GM04503 (cell line): ENCODE data around the gene FNDC3B.

Experiments
- DNase-seq: peaks from one replicate; pipeline ENCODE4 v3.0.0-alpha.2; 2012; ENCODE audit warnings: low read depth

Gene FNDC3B

DNA sequence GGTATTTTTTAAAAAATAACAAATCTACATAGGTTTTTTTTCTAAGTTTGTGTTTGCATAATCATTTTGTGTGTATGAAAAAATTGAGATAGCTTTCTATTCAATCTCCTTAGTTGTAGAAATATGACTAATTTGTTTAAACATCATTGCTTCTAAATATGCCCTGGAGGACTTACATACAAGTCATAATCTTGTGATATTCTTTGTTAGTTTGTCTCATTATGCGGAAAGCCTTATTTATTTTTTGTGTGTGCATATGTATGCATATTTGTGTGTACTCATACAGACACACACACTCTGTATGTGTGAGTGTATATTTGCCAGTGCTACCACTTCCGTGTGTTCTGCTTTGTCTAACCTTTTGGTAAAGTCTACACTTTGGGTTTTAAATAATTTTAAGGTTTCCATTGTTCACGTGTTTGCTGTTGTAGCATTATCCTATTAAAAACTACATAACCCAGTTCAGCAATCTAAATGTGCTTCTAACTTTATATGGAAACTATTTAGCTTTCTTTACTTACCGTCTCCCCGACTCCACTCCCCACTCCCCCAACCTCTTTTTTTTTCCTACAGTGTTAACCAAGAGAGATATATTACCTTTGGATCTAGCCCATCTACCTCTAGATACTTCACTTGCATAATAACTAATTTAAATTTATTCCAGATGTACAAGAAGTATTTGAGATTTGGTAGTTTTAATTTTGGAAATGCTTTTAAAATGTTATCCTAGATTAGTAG lies 111.7 kb downstream of the FNDC3B start:
- DNase-seq, result no peak

DNA sequence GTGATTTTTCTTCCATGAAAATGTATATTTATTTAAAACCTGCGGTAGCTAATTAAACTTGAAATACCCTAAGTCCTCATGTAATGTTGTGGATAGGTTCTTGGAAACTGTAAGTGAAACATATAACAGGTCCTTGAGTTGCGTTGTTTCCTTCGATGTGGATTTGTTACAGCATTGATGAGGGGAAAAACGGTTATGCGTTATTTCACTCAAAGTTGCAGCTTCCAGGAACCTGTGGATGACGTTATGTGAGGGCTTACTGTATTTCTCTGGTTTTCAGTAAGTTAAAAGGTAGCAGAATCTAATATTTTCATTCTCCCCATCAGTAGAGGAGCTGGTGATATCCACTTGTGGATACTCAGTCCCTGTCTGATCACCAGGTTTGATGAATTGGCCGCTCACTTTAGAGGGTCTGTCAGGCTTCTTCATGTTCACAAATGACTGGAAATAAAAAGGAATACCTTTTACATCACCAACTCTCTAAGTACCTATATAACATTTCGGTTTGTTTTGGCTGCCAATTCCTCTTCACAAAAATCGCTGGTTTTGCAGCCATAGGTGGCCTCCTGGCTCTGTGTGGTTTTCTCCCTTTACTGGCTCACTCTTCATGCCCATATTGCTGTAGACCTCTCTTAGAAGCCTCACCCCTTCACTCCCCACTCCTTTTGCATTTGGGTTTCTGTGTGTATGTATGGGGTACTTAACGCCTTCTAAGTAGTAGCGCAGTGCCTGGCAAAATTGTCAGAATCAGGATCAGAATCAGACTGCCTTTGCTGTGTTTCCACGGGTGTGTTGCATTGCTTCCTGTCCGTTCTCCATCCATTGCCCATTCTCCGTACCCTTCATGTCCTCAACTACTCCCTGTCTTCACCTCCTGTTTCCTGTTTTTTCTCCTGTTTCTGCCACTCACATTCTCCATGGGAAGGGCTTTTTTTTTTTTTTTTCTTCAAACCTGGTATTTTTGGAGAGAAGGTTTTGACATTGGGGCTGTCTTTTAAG lies 112.6 kb downstream of the FNDC3B start:
- DNase-seq, result no peak

DNA sequence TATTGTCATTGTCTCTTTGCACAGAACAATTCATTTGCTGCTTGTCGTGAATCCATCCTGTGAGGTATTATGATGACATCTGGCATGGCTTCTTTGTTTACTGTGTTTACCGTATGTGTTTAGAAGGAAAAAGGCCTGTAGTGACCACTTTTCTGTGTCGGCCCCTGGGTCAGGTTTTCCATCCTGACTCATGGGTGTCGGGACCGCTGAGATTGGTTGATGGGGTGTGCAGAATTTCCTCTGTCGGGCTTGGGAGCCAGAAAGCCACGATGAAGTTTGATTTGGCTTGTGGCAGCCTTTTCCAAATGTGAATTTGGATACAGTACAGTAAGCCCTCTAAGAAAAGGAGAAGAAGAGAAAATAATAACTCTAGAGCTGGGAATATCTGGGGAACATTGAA lies 113.5 kb downstream of the FNDC3B start:
- no peak for DNase-seq

DNA sequence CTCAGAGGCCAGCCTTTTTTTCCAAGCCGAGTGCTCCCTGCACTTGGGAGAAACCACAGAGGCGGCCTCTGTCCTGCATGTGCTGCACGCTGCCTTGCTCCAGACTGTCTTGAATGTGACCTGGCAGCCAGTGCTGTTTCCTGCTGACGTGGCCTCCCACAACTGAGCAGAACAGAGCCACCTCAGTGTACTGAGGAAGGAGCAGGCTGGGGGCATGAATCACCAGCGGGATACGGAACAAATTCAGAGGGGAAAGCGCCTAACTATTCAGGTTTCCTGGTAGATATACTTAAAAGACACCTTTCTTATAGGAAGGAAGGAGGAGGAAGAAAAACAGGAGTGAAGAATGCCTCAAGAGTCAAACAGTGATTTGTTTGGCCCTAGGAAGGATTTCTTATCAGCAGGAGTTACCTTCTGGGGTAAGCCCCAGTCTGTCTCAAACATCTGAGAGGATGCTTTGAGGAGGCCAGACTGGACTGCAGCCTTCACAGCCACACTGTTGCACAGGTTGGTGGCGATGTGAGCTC lies 114.0 kb downstream of the FNDC3B start:
- peak; percentile 89 for DNase-seq

- no peak for DNase-seq
Measured at GRCh38 chr3:172154768-172155664, 115.6 kb downstream of the FNDC3B start.

- no peak for DNase-seq
Measured at GRCh38 chr3:172155897-172156585, 116.7 kb downstream of the FNDC3B start.

DNA sequence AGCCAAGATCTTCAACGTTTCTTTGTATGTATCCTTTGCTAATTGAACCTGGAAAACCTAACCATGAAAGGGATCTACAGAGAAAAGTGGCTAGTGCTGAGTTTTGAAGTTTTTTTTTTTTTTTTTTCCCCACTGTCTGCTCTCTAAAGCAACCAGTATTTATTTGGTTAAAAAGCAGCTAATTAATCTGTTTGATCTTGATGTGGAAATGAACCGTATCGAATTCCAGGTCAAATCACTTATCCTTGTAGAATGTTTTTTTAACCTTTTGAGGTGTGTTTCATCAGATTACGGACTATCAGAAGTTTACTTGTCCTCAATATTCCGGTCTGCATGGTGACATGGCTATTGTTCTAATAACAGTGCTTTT lies 117.2 kb downstream of the FNDC3B start:
- no peak for DNase-seq

- no peak for DNase-seq
Measured at GRCh38 chr3:172157564-172158258, 118.3 kb downstream of the FNDC3B start.

GRCh38 chr3:172158741-172159140 lies 119.4 kb downstream of the FNDC3B start:
- DNase-seq, result no peak

- DNase-seq, result no peak
Measured at GRCh38 chr3:172159376-172159775, 120.0 kb downstream of the FNDC3B start.

DNA sequence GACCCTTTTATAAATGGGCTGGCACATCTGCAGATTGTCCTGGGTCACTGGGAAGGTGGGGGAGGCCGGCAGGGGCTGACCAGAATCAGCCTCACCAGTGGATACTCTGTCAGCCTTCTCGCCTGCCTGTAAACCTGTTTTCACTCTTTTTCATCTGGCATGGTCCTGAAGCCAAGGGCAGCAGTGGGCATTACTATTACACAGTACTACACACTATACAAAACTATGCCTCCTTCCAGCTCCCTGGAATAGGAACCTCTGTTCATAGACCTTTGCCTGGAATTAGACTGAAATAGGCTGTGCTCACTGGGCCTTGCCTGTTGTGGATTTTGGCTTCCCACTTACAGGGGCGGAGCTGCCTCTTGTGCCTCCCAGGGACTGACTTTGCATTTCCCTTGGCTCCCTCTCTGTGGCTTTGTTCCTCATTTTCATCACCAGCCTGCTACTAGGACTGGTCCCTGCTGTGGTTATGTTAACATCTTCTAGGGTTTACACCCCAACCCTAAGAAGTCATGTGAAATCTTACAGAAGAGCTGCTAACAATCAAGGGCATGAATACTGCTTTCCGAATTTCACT lies 120.7 kb downstream of the FNDC3B start:
- DNase-seq, result no peak

DNA sequence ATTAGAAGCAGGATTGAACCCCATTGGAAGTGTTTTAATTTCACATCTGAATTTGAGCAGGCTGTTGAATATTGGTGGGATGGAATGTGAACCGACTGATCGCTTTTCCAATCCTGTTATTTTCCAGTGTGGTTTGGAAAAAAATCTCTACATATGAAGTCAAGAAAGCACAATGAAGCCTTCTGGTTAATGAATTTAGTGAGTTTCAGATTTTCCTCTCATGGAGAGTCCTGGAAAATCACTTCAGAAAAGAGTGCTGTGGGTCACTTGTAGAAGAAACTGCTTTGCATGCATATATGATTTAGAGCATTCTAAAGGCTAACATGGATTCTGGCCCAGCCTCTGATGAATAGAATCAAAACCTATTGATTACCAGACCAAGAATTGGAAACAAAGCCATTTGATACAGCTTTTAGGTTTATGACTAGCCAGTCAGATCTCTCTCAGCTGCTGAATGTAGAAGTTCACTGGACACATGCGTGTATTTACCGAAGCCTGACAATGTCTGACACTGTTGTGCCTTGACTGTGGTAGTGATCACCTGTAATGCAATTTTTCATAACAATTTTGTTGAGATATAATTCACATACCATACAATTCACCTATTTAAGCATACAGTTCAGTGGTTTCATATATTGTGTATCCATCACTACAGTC lies 121.9 kb downstream of the FNDC3B start:
- DNase-seq, result no peak

- no peak for DNase-seq
Measured at GRCh38 chr3:172161959-172162358, 122.6 kb downstream of the FNDC3B start.

- no peak for DNase-seq
Measured at GRCh38 chr3:172163320-172163719, 123.9 kb downstream of the FNDC3B start.

- no peak for DNase-seq
Measured at GRCh38 chr3:172164620-172165362, 125.4 kb downstream of the FNDC3B start.

DNA sequence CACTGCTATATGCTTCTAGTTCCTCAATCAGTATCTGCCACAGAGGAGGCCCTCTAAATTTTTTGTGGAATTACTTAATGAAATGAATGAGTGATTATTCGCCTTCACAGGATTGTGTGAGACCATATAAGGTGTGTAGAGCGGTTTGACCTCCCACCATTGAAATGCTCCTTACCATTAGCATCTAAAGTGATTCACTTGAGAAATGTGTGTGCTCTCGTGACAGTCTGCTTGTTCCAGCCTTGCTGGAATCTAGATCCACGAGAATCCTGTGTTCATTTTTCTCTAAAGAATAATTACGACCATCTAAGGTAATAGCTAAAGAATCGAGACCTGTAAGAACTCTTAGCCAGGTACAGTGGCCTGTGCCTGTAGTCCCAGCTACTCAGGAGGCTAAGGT lies 126.9 kb downstream of the FNDC3B start:
- DNase-seq, result no peak

GRCh38 chr3:172166890-172167289 lies 127.5 kb downstream of the FNDC3B start:
- DNase-seq, result no peak

DNA sequence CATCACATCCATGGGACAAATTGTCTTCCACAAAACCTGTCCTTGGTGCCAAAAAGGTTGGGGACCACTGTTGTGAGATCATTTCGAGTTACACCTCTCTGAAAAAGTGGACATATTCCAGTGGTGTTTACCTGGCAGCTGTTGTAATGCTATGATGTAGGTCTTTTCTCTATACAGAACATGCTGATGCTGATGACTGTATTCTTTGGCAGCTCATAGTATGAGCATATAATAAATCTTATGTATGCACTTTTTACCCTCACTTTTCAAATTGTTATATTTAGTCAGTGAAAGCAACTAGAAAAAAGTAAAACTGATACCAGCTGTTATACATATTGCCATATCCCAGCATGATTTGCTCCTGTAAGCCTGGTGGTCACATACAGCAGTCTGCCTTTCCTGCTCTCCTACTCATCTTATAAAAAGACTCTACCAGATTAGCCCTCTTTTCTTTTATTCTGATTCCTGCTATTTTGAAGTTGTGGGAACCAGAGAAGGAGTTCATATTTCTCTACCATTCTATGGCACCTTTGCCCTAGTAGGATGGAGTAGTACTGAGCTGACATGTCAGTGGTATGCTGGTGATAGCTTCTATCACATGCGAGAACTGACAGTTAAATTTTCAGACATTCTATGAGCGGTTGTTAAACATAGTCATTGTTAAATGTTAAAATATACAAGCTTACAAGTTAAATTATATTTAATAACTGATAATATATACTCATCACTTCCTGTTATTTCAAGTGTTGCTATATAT lies 128.7 kb downstream of the FNDC3B start:
- DNase-seq, result no peak
